H9 (cell line): ENCODE measurements around the gene SULT1A2. TPM values are rescaled to one million over a fixed set of nuclear protein-coding genes. Genes with fewer than 3 reads are reported as not detected.

Experiments
- DNase-seq: peaks from one replicate; pipeline ENCODE4 v3.0.0-alpha.2; 2017
- H2AFZ ChIP-seq: one replicate; pipeline ENCODE4 v1.6.1; 2013; ENCODE audit warnings: mild to moderate bottlenecking, low read length, control low read depth, moderate library complexity
- H2AK5ac ChIP-seq: 2 replicates; pipeline ENCODE4 v1.6.1; 2013; ENCODE audit warnings: low read length, control low read depth, mixed read lengths; ENCODE audit not compliant: insufficient read length
- H2BK120ac ChIP-seq: one replicate; pipeline ENCODE4 v1.6.1; 2013; ENCODE audit warnings: low read depth, mild to moderate bottlenecking, low read length, control low read depth, inconsistent platforms; ENCODE audit not compliant: poor library complexity, severe bottlenecking
- H2BK12ac ChIP-seq: 2 replicates; pipeline ENCODE4 v1.6.1; 2013; ENCODE audit warnings: low read length, control low read depth, mixed read lengths, low read depth; ENCODE audit not compliant: insufficient read length
- H2BK15ac ChIP-seq: 2 replicates; pipeline ENCODE4 v1.6.1; 2013; ENCODE audit warnings: low read depth, low read length, control low read depth
- H2BK20ac ChIP-seq: one replicate; pipeline ENCODE4 v1.6.1; 2013; ENCODE audit warnings: low read depth, mild to moderate bottlenecking, low read length, control low read depth, inconsistent platforms; ENCODE audit not compliant: poor library complexity, severe bottlenecking
- H2BK5ac ChIP-seq: 2 replicates; pipeline ENCODE4 v1.6.1; 2013; ENCODE audit warnings: low read length, control low read depth, mixed read lengths; ENCODE audit not compliant: insufficient read length
- H3K14ac ChIP-seq: 2 replicates; pipeline ENCODE4 v1.6.1; 2013; ENCODE audit warnings: low read length, control low read depth; ENCODE audit not compliant: insufficient read depth
- H3K18ac ChIP-seq: 2 replicates; pipeline ENCODE4 v1.6.1; 2013; ENCODE audit warnings: low read depth, mild to moderate bottlenecking, mixed read lengths, low read length, control low read depth; ENCODE audit not compliant: insufficient read length
- H3K23ac ChIP-seq: 2 replicates; pipeline ENCODE4 v1.6.1; 2013; ENCODE audit warnings: low read length, control low read depth, mixed read lengths, low read depth; ENCODE audit not compliant: insufficient read length
- H3K23me2 ChIP-seq: 2 replicates; pipeline ENCODE4 v1.6.1; 2013; ENCODE audit warnings: low read depth, mild to moderate bottlenecking, mixed read lengths, low read length, control low read depth; ENCODE audit not compliant: insufficient read length, poor library complexity, severe bottlenecking
- H3K27ac ChIP-seq: 2 replicates; pipeline ENCODE4 v1.5.1; 2013; ENCODE audit warnings: low read length, control low read depth, mixed read lengths, low read depth; ENCODE audit not compliant: insufficient read length
- H3K27me3 ChIP-seq: 2 replicates; pipeline ENCODE4 v1.6.1; 2013; ENCODE audit warnings: low read length, control low read depth, inconsistent platforms; ENCODE audit not compliant: insufficient read depth
- H3K4ac ChIP-seq: 2 replicates; pipeline ENCODE4 v1.6.1; 2013; ENCODE audit warnings: low read depth, mild to moderate bottlenecking, control low read depth, inconsistent platforms, low read length, moderate library complexity
- H3K4me1 ChIP-seq: 2 replicates; pipeline ENCODE4 v1.6.1; 2013; ENCODE audit warnings: low read length, control low read depth, inconsistent platforms; ENCODE audit not compliant: insufficient read depth
- H3K4me2 ChIP-seq: 2 replicates; pipeline ENCODE4 v1.6.1; 2013; ENCODE audit warnings: low read length, control low read depth, mixed read lengths; ENCODE audit not compliant: insufficient read length, insufficient read depth
- H3K56ac ChIP-seq: 2 replicates; pipeline ENCODE4 v1.6.1; 2013; ENCODE audit warnings: low read depth, mild to moderate bottlenecking, mixed read lengths, low read length, control low read depth; ENCODE audit not compliant: insufficient read length
- H3K79me1 ChIP-seq: 2 replicates; pipeline ENCODE4 v1.6.1; 2013; ENCODE audit warnings: low read depth, mild to moderate bottlenecking, moderate library complexity, low read length, control low read depth, inconsistent platforms; ENCODE audit not compliant: insufficient read depth, poor library complexity, severe bottlenecking
- H3K79me2 ChIP-seq: 2 replicates; pipeline ENCODE4 v1.6.1; 2013; ENCODE audit warnings: low read length, control low read depth, inconsistent platforms; ENCODE audit not compliant: insufficient read depth
- H3K9ac ChIP-seq: 2 replicates; pipeline ENCODE4 v1.6.1; 2013; ENCODE audit warnings: low read length, control low read depth, mixed read lengths; ENCODE audit not compliant: insufficient read length; ENCODE audit errors: extremely low read depth
- H3K9me3 ChIP-seq: one replicate; pipeline ENCODE4 v1.6.1; 2013; ENCODE audit warnings: low read depth, low read length, inconsistent platforms; ENCODE audit not compliant: control insufficient read depth
- H3T11ph ChIP-seq: one replicate; pipeline ENCODE4 v1.6.1; 2013; ENCODE audit warnings: mild to moderate bottlenecking, low read length, control low read depth, inconsistent platforms
- H4K20me1 ChIP-seq: one replicate; pipeline ENCODE4 v1.6.1; 2013; ENCODE audit not compliant: control insufficient read depth, insufficient read length, insufficient read depth
- H4K5ac ChIP-seq: 2 replicates; pipeline ENCODE4 v1.6.1; 2013; ENCODE audit warnings: low read depth, mild to moderate bottlenecking, mixed read lengths, low read length, control low read depth; ENCODE audit not compliant: insufficient read length
- H4K8ac ChIP-seq: replicated peaks from 2 replicates; pipeline ENCODE4 v1.6.1; 2013; ENCODE audit warnings: low read length, control low read depth, mixed read lengths, low read depth; ENCODE audit not compliant: insufficient read length
- H4K91ac ChIP-seq: 2 replicates; pipeline ENCODE4 v1.6.1; 2013; ENCODE audit warnings: low read depth, mild to moderate bottlenecking, moderate library complexity, mixed read lengths, low read length, control low read depth; ENCODE audit not compliant: insufficient read length
- H3K27ac Mint-ChIP-seq, 3 experiments: 2 replicates in 2 of 3; 3 replicates in 1 of 3; pipeline ENCODE4 v1.8.0; 2020 to 2021; ENCODE audit warnings: mixed read lengths in 3 of 3, mild to moderate bottlenecking in 1 of 3, moderate library complexity in 1 of 3
- H3K27me3 Mint-ChIP-seq: 2 replicates; pipeline ENCODE4 v1.8.0; 2021; ENCODE audit warnings: low read depth, mild to moderate bottlenecking, moderate library complexity, mixed read lengths
- H3K36me3 Mint-ChIP-seq, 3 experiments: 2 replicates in 2 of 3; 3 replicates in 1 of 3; pipeline ENCODE4 v1.8.0; 2020 to 2021; ENCODE audit warnings: low read depth in 3 of 3, mixed read lengths in 3 of 3; ENCODE audit not compliant: insufficient read depth in 1 of 3
- H3K4me1 Mint-ChIP-seq, 2 experiments: 2 replicates each; pipeline ENCODE4 v1.8.0; 2020; ENCODE audit warnings: mixed read lengths in 2 of 2
- H3K4me3 Mint-ChIP-seq, 2 experiments: 2 replicates in 1 of 2; 3 replicates in 1 of 2; pipeline ENCODE4 v1.8.0; 2020 to 2021; ENCODE audit warnings: mild to moderate bottlenecking in 2 of 2, mixed read lengths in 2 of 2, moderate library complexity in 1 of 2
- H3K9me3 Mint-ChIP-seq, 2 experiments: 2 replicates in 1 of 2; 3 replicates in 1 of 2; pipeline ENCODE4 v1.8.0; 2020; ENCODE audit warnings: mild to moderate bottlenecking in 2 of 2, mixed read lengths in 2 of 2, moderate library complexity in 1 of 2
- CTCF ChIP-seq: fragments of 200-600 bp; sonication (generic); conservative IDR thresholded peaks from 3 replicates; pipeline ENCODE4 v1.8.0; 2021; ENCODE audit warnings: antibody characterized with exemption, mild to moderate bottlenecking
- whole genome bisulfite sequencing: extraction: QIAGEN DNeasy Blood & Tissue Kit; methylation state at CpG from one replicate; pipeline ENCODE4 v1.1.7; 2013; ENCODE audit warnings: missing lambda C conversion rate, low lambda C conversion rate, mixed read lengths; ENCODE audit not compliant: insufficient read length; ENCODE audit errors: extremely low coverage; 5-methylcytosine and 5-hydroxymethylcytosine counted together
- total RNA-seq: library from RNA; stranded (reverse); gene quantifications from 2 replicates; pipeline ENCODE4 v1.2.1, GENCODE V29; 2021

The SULT1A2 gene
- total RNA-seq, 1 experiment from 2014 or later: 0.66 TPM

GRCh38 chr16:28569021-28569420, 27.8 kb downstream of the SULT1A2 start:
- Histone ChIP-seq H3K23ac (no peak overlapping the region), H2AK5ac (no peak overlapping the region), H2AFZ (no peak overlapping the region), H3K27me3 (no peaks in the 10 kb centered on the region), H2BK120ac (no peak overlapping the region), H3K56ac (no peak overlapping the region), H3K9ac (no peak overlapping the region), H3K18ac (no peak overlapping the region), H3K23me2 (no peaks in the 10 kb centered on the region), H3K4ac (no peak overlapping the region), H3K4me1 (no peaks in the 10 kb centered on the region), H4K5ac (no peak overlapping the region), H3K9me3 (peaks cover 15% of the 10 kb centered on the region), H2BK5ac (no peak overlapping the region), H4K20me1 (no peaks in the 10 kb centered on the region), H3K79me1 (peaks cover under 1% of the 10 kb centered on the region), H3T11ph (no peak overlapping the region), H3K27ac (no peak overlapping the region), H3K14ac (no peak overlapping the region), H2BK15ac (no peak overlapping the region), H3K4me2 (no peak overlapping the region), H4K91ac (no peak overlapping the region), H4K8ac (no peak overlapping the region), H2BK20ac (no peak overlapping the region), H3K79me2 (no peaks in the 10 kb centered on the region), H2BK12ac (no peak overlapping the region)
- peaks cover 17 to 18% of the 10 kb centered on the region in 2 experiments for H3K4me1 Mint-ChIP-seq
- no peak for TF ChIP-seq CTCF
- peaks cover 18 to 26% (median 19%) of the 10 kb centered on the region in 3 experiments for H3K36me3 Mint-ChIP-seq
- H3K27me3 Mint-ChIP-seq: no peaks in the 10 kb centered on the region; the same call in 1 of the 2 replicates
- no CpG with 5 or more reads among the region's 5 CpGs for WGBS
- DNase-seq: no peak
- H3K27ac Mint-ChIP-seq: no peak overlapping the region
- peaks cover 19 to 23% of the 10 kb centered on the region in 2 experiments for H3K9me3 Mint-ChIP-seq
- no peak overlapping the region for H3K4me3 Mint-ChIP-seq
